Stimulated activated CD4-positive, alpha-beta T cell treated with anti-CD3 and anti-CD28 coated beads, TNF-alpha, amount 100 ng/mL, for 24 hours (primary cell): ENCODE results near the gene PDE7B.

ENCODE experiments used
- DNase-seq, 3 experiments: peaks; one replicate each; pipeline ENCODE4 v3.0.0-alpha.2; 2020; ENCODE audit warnings: low read depth in 3 of 3

Gene PDE7B

DNA sequence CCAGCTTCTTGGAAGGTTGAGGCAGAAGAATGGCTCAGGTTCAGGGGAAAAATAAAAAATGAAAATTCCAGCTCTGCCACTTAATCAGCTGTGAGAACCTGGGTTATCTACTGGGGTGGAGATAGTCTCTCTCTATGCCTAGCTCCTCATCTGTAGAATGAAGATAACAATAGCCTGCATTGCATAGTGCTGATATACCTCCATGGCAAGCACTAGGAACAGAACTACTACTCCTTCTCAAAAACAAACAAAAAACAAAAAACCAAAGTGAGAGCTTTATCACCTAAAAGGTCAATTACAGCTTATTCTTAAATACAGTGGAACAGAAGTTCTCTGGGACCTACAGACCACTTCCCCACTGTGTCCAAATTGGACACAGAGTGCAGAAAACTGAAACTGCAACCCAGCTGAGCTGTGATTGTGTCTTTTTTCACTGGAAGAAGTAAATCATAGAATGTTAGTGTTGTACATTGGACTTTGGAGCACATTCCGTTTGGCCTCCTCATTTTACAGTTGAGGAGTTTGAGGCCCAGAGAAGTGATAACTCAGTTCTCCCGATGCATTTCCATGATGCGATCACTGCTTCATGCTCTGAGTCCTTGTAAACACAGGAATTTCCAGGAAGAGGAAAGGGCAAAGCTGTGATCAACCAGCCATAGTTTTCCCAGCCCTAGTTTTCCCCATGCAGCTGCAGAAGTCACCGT is 375.3 kb downstream of the PDE7B start:
- no peak for DNase-seq

DNA sequence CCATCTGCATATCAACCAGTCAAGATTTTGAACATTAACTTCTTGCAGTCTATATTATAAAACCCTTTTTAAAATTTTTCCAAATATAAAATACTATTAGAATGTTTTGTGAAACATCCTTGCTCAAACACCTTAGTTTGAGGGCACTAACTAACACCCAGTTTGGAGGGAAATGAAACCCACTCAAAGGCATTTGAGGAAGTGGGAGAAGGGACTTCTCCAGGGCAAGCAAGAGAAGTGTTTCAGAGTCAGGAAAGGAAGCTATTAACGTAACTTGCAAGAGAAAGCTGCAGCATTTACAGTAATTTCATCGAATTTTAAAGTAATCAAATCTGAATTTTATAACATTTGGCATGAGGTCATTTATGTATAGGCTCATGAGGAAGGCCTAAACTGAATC is 377.3 kb downstream of the PDE7B start:
- no peak for DNase-seq

DNA sequence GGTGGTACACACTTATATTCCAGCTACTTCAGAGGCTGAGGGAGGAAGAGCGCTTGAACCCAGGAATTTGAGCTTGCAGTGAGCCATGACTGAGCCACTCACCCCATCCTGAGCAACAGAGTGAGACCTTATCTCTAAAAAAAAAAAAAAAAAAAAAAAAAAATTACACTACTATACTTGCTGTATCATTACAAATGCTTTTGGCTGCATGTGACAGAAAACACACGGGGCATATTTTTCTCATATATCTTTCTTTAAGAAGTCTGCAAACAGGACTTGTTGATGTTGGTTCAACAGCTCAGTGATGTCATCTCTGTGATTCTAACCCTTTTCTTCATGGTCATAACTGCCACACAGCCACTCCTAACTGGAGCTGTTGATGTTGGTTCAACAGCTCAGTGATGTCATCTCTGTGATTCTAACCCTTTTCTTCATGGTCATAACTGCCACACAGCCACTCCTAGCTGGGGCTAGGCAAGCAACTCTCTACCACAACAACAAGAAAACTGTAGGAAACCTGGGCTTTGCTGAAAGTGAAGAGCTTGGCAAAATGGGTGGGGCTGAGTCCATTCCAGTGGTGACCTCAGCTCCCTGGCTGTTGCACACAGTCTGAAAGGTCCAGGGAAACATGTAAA is 378.8 kb downstream of the PDE7B start:
- DNase-seq, result no peak

DNA sequence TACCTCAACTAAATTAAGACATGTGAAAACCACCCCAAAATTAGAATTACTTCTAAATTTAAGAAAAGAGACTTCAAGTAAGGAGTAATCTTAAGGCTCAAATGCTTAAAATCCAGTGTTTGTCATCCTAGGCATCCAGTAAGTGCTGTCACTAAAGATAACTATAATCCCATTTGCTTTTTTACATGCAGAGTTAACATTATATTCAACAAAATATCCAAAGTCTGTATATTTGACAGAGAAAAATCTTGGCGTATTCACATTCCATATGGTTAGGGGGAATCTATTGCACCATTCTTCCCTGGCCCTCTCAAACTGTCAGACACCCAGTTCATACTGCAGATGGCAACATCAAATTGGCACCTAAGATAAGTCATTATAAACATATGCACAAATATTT is 381.2 kb downstream of the PDE7B start:
- no peak for DNase-seq

DNA sequence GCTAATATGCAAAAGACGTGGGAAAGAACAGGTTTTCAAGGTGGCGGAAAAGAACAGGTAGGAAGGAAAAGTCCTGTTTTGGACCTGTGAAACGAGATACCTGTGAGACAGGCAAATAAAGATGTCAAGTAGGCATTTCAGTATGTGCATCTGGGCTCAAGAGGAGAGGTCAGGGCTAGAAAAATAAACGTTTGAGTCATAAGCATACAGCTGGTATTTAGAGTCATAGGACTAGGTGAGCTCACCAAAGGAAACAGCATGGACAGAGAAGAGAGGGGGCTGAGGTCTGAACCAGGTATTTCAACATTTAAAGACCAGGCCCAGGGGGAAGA is 383.7 kb downstream of the PDE7B start:
- DNase-seq, result no peak

DNA sequence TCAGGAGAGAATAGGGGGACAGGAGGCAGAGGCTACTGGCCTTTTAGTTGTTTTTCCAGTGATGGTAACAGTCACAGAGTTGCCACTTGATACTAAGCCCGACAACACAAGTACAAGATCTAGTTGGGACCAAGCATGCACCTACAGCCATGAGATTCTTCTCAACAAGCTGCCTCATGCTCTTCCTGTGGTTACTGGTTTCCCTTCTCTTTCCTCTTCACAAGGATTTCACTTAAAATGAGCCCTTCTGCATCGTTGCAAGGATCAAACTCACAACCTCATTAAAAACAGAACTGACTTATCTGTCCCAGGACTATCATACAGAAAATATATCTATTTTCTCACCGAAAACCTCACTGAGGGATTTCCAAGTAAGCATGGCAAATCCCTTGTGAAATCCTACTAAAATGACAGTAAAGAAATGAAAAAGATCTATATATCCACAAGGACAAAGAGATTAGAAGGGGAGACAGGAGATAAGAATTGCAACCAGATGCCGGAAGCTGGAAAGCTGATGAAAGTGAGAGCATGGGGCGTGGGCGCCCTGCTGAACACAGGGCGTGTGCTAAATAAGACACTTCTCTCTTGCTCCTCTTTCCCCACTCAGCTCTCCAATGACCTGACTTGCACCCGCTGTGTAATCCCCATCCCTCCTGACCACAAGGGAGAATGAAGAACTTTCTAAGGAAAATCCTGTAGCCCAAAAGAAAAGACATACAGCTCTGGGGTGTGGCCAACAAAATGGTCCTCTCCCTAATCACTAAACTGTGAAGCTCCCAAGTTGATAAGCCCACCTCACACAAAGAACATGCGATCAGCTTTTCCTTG is 385.2 kb downstream of the PDE7B start:
- DNase-seq, result no peak

DNA sequence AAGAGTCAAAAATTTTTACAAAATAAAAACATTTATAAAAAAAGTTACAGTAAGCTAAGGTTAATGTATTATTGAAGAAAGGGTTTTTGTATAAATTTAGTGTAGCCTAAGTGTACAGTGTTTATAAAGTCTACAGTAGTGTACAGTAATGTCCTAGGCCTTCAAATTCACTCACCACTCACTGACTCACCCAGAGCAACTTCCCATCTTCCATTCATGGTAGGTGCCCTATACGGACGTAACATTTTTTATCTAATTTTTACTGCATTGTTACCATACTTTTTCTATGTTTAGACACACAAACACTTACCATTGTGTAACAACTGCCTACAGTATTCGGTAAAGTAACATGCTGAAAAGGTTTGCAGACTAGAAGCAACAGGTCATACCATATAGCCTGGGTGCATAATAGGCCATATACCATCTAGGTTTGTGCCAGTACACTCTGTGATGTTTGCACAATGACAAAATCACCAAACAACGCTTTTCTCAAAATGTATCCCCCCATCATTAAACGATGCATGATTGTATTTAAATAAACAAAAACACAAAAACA is 392.6 kb downstream of the PDE7B start:
- no peak for DNase-seq
